ENCODE results near the gene LRCH1. TPM values are rescaled to one million over a fixed set of nuclear protein-coding genes. Genes with fewer than 3 reads are reported as not detected.

LRCH1 gene
- total RNA-seq, 1 donor from 2014 or later: 17.0 TPM

DNA sequence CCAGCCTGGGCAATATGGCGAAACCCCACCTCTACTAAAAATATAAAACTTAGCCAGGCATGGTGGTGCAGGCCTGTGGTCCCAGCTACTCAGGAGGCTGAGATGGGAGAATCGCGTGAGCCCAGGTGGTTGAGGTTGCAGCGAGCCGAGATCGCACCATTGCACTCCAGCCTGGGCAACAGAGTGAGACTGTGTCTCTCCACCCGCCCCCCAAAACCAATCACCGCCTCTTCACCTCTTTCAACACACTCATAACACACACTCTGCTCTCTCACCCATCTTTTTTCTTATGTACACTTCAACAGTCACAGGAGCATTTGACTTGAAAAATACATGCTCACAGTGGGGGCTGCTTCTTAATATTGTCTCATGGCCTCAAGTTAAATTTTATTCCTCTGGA is 167.2 kb downstream of the LRCH1 start:
- TF ChIP-seq, protein P1, sequence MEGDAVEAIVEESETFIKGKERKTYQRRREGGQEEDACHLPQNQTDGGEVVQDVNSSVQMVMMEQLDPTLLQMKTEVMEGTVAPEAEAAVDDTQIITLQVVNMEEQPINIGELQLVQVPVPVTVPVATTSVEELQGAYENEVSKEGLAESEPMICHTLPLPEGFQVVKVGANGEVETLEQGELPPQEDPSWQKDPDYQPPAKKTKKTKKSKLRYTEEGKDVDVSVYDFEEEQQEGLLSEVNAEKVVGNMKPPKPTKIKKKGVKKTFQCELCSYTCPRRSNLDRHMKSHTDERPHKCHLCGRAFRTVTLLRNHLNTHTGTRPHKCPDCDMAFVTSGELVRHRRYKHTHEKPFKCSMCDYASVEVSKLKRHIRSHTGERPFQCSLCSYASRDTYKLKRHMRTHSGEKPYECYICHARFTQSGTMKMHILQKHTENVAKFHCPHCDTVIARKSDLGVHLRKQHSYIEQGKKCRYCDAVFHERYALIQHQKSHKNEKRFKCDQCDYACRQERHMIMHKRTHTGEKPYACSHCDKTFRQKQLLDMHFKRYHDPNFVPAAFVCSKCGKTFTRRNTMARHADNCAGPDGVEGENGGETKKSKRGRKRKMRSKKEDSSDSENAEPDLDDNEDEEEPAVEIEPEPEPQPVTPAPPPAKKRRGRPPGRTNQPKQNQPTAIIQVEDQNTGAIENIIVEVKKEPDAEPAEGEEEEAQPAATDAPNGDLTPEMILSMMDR (conservative IDR thresholded peaks at IDR 0.05; ENCODE audit: low read depth, low read length): no peak
- no peak overlapping the region for H3K4me3 ChIP-seq (ENCODE audit: low read depth, low read length)
- no peak for DNase-seq (ENCODE audit: low read depth)

DNA sequence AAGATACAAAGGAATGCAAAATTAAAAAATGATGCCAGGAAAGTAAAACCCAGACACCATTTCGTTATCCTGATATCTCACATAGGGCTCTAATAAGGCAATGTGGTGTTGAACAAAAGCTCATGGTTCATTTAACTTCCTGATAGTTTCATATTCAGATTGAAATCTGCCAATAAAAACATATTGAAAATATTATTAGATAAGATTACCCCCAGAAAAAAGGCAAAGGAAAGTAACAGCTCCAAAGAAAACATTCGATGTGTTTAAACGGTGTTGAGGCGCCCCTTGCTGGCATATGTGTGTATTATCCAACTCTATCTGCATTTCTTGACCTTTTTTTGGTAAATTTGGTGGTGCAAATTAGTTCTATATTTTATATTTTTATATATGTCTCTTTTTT is 168.1 kb downstream of the LRCH1 start:
- TF ChIP-seq, protein P1 (conservative IDR thresholded peaks at IDR 0.05; ENCODE audit: low read depth, low read length): peak; percentile 66
- no peak for DNase-seq (ENCODE audit: low read depth)
- H3K4me3 ChIP-seq (ENCODE audit: low read depth, low read length): no peak overlapping the region

DNA sequence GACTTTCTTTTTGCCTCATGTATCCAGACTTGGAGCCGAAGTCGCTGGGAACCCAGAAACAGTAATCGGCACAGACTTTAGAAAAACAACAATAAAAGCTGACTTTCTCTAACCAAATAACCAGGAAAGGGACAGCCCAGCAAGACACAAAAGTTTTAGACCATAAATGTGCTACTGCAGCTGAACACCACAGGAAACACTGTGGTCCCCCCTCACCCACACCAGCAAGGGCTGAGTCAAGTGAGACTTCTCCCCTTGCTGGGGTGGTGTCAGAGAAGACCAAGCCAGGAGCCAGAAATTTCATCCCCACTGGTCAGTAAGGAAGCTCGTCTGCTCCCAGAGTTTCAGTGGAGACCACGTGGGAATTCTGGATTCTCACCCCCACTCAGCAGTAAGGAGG is 173.4 kb downstream of the LRCH1 start:
- H3K4me3 ChIP-seq (ENCODE audit: low read depth, low read length): no peak overlapping the region
- TF ChIP-seq, protein P1 (conservative IDR thresholded peaks at IDR 0.05; ENCODE audit: low read depth, low read length): no peak
- DNase-seq (ENCODE audit: low read depth): no peak

DNA sequence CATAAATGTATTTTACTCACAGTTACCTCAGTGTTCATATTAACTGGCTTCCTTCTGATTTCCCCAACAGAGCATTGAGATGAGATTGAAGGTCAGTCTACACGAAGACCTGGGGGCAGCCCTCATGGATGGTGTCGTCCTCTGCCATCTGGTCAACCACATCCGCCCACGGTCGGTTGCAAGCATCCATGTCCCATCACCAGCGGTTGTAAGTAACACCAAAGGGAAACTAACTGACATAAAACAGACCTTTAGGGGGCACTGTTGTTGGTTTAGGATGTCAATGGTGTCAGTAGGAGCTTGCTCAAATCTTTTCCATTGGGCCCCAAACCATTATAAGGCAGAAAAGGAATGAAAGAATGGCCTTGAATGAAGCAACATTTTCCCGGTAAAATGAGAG is 175.8 kb downstream of the LRCH1 start:
- TF ChIP-seq, protein P1 (conservative IDR thresholded peaks at IDR 0.05; ENCODE audit: low read depth, low read length): peak; percentile 45
- no peak overlapping the region for H3K4me3 ChIP-seq (ENCODE audit: low read depth, low read length)
- DNase-seq (ENCODE audit: low read depth): no peak

DNA sequence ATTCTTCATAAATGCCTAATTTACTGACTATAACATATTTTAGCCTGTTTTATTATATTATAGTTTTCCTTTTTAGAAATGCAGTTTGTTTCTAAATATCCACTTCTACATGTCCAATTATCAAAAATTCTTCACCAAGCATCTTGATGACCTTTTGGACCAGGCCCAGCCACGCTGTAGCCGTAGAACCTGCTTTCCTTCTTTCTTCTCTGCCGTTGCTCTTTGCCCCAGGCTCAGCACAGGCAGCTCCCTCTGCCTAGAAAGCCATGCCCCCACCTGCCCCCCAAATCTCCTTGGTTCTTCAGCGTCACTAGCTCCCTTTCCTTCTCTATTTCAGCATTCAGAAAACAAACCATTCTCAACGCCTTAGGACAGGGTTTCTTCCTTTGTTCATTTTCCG is 178.6 kb downstream of the LRCH1 start:
- DNase-seq (ENCODE audit: low read depth): no peak

DNA sequence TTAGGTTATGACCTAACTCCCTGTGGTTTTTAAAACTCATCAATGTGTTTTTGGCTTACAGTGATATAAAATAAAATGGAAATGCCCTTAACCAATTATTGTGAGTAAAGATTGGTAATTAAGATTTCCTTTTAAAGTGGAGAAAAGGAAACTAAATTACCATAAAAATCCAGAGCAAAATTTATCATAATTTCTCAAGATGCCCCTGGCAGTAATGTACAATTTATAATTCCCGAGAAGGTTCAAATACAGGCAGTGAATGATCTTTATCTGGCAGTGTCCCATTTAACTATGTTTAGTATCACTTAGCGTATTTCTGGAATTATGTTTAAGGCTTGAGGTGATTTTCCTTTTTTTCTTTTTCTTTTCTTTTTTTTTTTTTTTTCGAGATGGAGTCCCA is 182.5 kb downstream of the LRCH1 start:
- TF ChIP-seq, protein P1 (conservative IDR thresholded peaks at IDR 0.05; ENCODE audit: low read depth, low read length): no peak
- no peak for DNase-seq (ENCODE audit: low read depth)
- H3K4me3 ChIP-seq (ENCODE audit: low read depth, low read length): no peak overlapping the region

More for the DNA sequence above, 178.6 kb downstream of the LRCH1 start:
- TF ChIP-seq, protein P1 (conservative IDR thresholded peaks at IDR 0.05; ENCODE audit: low read depth, low read length): no peak
- H3K4me3 ChIP-seq (ENCODE audit: low read depth, low read length): no peak overlapping the region

DNA sequence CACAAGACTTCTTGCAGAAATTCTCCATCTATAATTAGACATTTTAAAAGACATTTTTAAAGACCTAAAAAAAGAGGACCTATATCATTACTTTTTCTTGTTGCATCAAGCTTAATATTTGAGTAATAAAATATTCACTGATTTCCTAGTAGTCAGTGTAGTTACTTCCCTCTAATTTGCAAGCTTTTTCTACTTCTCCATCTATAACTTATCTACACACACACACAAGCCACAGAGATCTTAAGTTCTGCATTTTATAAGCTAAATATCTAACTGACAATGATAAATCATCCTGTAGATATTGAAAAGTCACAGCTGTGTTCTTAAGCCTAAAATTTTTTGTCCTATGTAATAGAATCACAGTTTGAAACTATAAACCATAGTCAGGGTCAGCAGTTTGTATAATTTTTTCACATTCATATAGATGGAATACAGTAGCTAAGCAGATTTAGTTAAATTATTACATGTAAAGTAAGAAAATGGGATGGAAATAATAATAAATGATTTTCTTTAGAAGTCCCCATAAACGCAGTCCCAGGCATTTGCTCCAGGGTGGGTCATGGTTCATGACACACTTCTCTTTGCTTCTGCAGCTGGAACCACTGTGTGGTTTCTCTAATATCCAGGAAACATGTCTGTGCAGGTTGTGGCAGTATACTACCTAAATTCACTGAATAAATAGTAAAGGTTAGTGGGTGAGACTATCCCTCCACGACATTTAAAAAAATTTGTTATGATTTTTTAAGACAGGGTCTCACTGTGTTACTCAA is 183.8 kb downstream of the LRCH1 start:
- TF ChIP-seq, protein P1 (conservative IDR thresholded peaks at IDR 0.05; ENCODE audit: low read depth, low read length): no peak
- DNase-seq (ENCODE audit: low read depth): no peak
- H3K4me3 ChIP-seq (ENCODE audit: low read depth, low read length): no peak overlapping the region

Measured in epithelial cell of proximal tubule (primary cell).